Peyer's patch (tissue), 4 donors: ENCODE results near the gene SSRP1.

Experiments used
- POLR2A ChIP-seq, 2 donors: fragments of 450-650 bp; IDR thresholded peaks; one replicate each; pipeline ENCODE4 v1.5.1; 2017; ENCODE audit warnings: antibody characterized with exemption in 2 of 2, mild to moderate bottlenecking in 2 of 2, moderate library complexity in 2 of 2
- TF ChIP-seq, protein P1 (sequence below), 6 experiments: fragments of 450-650 bp in 4 of 6; fragments of 200-600 bp in 2 of 6; sonication (generic) in 1 of 6; IDR thresholded peaks; one replicate each; pipeline ENCODE4 v1.5.1; 2017 to 2019; ENCODE audit warnings: antibody characterized with exemption in 6 of 6, mild to moderate bottlenecking in 3 of 6, moderate library complexity in 1 of 6

DNA sequence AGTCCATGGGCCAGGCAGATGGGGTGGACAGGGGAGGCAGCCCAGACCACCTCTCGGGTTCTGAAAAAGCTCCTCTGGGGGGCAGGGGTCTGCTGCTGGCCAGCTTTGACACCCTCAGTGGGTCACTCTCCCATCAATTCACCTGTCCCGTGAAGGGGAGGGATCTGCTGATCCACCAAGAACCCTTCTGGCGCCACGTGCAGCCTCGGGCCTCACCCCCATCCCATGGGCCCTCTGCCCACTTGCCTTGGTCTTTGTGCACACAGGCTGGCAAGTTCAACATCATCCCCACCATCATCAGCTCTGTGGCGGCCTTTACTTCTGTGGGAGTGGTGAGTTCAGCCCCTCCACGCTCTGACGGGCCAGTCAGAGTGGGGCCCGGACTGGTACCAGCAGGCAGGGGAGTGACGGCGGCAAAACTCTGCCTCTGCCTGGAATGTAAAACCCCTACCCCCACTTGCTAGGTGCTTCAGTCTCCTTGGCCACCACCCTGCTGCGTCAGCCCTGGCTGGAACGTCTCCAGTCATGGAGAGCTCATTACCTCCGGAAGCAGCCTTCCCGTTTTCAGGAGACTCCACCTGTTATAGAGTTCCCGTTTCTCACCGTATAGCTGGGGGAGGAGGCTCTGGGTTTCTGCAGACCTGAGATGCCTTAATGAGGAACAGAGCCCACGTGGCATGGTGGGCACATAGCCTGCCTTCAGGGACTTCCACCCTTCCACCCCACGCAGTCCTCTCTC lies 32.6 kb upstream of the SSRP1 start:
- TF ChIP-seq, protein P1, sequence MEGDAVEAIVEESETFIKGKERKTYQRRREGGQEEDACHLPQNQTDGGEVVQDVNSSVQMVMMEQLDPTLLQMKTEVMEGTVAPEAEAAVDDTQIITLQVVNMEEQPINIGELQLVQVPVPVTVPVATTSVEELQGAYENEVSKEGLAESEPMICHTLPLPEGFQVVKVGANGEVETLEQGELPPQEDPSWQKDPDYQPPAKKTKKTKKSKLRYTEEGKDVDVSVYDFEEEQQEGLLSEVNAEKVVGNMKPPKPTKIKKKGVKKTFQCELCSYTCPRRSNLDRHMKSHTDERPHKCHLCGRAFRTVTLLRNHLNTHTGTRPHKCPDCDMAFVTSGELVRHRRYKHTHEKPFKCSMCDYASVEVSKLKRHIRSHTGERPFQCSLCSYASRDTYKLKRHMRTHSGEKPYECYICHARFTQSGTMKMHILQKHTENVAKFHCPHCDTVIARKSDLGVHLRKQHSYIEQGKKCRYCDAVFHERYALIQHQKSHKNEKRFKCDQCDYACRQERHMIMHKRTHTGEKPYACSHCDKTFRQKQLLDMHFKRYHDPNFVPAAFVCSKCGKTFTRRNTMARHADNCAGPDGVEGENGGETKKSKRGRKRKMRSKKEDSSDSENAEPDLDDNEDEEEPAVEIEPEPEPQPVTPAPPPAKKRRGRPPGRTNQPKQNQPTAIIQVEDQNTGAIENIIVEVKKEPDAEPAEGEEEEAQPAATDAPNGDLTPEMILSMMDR (IDR thresholded peaks at IDR 0.05): no peak
- TF ChIP-seq POLR2A (IDR thresholded peaks at IDR 0.05): no peak
